HepG2 (cell line): Measurements from ENCODE around the gene ATP1A1. TPM values are rescaled to one million over a fixed set of nuclear protein-coding genes. Genes with fewer than 3 reads are reported as not detected.
A peak's percentile ranks its signal among the peaks of the same experiment; 100 is the strongest.

Experiments used
- BRD4 ChIP-seq: sonication (generic); formaldehyde crosslinking; IDR thresholded peaks from 2 replicates; pipeline ENCODE4 v1.4.0; 2020; ENCODE audit warnings: missing genetic modification reagents
- CHD4 ChIP-seq: fragments of 200-600 bp; sonication (generic); IDR thresholded peaks from 2 replicates; pipeline ENCODE4 v1.7.0; 2017; ENCODE audit warnings: mild to moderate bottlenecking, low read length, borderline replicate concordance
- FOXO1 ChIP-seq: sonication (generic); formaldehyde crosslinking; IDR thresholded peaks from 2 replicates; pipeline ENCODE4 v1.4.0; 2020; ENCODE audit warnings: missing genetic modification reagents
- HMG20B ChIP-seq: conservative IDR thresholded peaks from 2 replicates; pipeline ENCODE4 v1.6.1; 2016; ENCODE audit warnings: missing genetic modification reagents, missing compliant biosample characterization
- HNF4G ChIP-seq, 2 experiments: sonication (generic) in 1 of 2; formaldehyde crosslinking in 1 of 2; IDR thresholded peaks; 2 replicates each; pipeline versions ENCODE4 v1.4.0 to v1.6.1; 2011 to 2020; ENCODE audit warnings: borderline replicate concordance in 2 of 2, low read depth in 2 of 2, mild to moderate bottlenecking in 2 of 2, low read length in 1 of 2, missing genetic modification reagents in 1 of 2, moderate library complexity in 1 of 2
- KMT2B ChIP-seq: IDR thresholded peaks from 2 replicates; pipeline ENCODE4 v1.6.1; 2016; ENCODE audit warnings: missing genetic modification reagents, missing compliant biosample characterization
- MAFG ChIP-seq: sonication (generic); formaldehyde crosslinking; IDR thresholded peaks from 2 replicates; pipeline ENCODE4 v1.5.1; 2020; ENCODE audit warnings: mild to moderate bottlenecking, missing genetic modification reagents
- SP1 ChIP-seq, 2 experiments: fragments of 450-650 bp in 1 of 2; sonication (generic) in 1 of 2; formaldehyde crosslinking in 1 of 2; IDR thresholded peaks; 2 replicates each; pipeline versions ENCODE4 v1.4.0 to v1.6.1; 2016 to 2020; ENCODE audit warnings: missing genetic modification reagents in 1 of 2
- USF2 ChIP-seq, 2 experiments: sonication (generic) in 1 of 2; formaldehyde crosslinking in 1 of 2; IDR thresholded peaks; 2 replicates each; pipeline versions ENCODE4 v1.5.1 to v1.6.1; 2011 to 2020; ENCODE audit warnings: borderline replicate concordance in 1 of 2, low read depth in 1 of 2, low read length in 1 of 2, mild to moderate bottlenecking in 1 of 2, missing genetic modification reagents in 1 of 2, moderate library complexity in 1 of 2
- ZNF281 ChIP-seq: sonication (generic); formaldehyde crosslinking; IDR thresholded peaks from 2 replicates; pipeline ENCODE4 v1.4.0; 2020; ENCODE audit warnings: missing genetic modification reagents, borderline replicate concordance
- ZNF343 ChIP-seq: sonication (generic); formaldehyde crosslinking; IDR thresholded peaks from 2 replicates; pipeline ENCODE4 v1.4.0; 2020; ENCODE audit warnings: mild to moderate bottlenecking, missing genetic modification reagents
- ZNF512 ChIP-seq: sonication (generic); formaldehyde crosslinking; IDR thresholded peaks from 2 replicates; pipeline ENCODE4 v1.4.0; 2020; ENCODE audit warnings: mild to moderate bottlenecking, missing genetic modification reagents
- ZNF609 ChIP-seq: sonication (generic); formaldehyde crosslinking; IDR thresholded peaks from 2 replicates; pipeline ENCODE4 v1.4.0; 2020; ENCODE audit warnings: mild to moderate bottlenecking, missing genetic modification reagents, borderline replicate concordance
- ZNF780A ChIP-seq: sonication (generic); formaldehyde crosslinking; IDR thresholded peaks from 2 replicates; pipeline ENCODE4 v1.8.0; 2022; ENCODE audit warnings: mild to moderate bottlenecking, missing genetic modification reagents, moderate library complexity
- polyA plus RNA-seq, 8 experiments: library from polyadenylated mRNA; depleted of rRNA in 3 of 8; stranded (reverse) in 7 of 8; unstranded in 1 of 8; fragments of >200 nt; fragmentation: Illumina TruSeq in 4 of 8; extraction: Trizol in 4 of 8; gene quantifications; 2 replicates each; pipeline versions ENCODE4 v1.2.1 to v1.2.3, GENCODE V29; 2011 to 2016; ENCODE audit warnings: low read depth in 4 of 8, missing spikeins in 1 of 8, mixed read lengths in 1 of 8; ENCODE audit not compliant: insufficient read depth in 1 of 8
- total RNA-seq, 5 experiments: library from RNA; depleted of rRNA; stranded (reverse); fragments of >200 nt; fragmentation: Illumina TruSeq; extraction: Trizol; gene quantifications; 2 replicates each; pipeline ENCODE4 v1.2.3, GENCODE V29; 2016; ENCODE audit warnings: low read depth in 1 of 5

Gene ATP1A1
- total and polyA plus RNA-seq, 2 of the 13 experiments (the other 11 are each of a cell fraction or from before 2014, with no cell fraction given) = 280 to 705 TPM

- TF ChIP-seq ZNF281 (CRISPR knock-in tag) = peak; percentile 44; the same call in 1 of the 2 replicates
- no peak for TF ChIP-seq ZNF343 (CRISPR knock-in tag)
- TF ChIP-seq USF2 (IDR thresholded peaks at IDR 0.05; ENCODE audit: low read depth, low read length) = no peak
- TF ChIP-seq USF2 (CRISPR knock-in tag; IDR thresholded peaks at IDR 0.05; ENCODE audit: borderline replicate concordance) = peak; percentile 41; the same call in 1 of the 2 replicates
- TF ChIP-seq ZNF780A (CRISPR knock-in tag) = no peak
- TF ChIP-seq ZNF609 (CRISPR knock-in tag) = peak; percentile 66; the same call in 1 of the 2 replicates
- TF ChIP-seq KMT2B (CRISPR knock-in tag) = peak; percentile 90; the same call in 1 of the 2 replicates
- TF ChIP-seq SP1 (IDR thresholded peaks at IDR 0.05) = no peak
- TF ChIP-seq SP1 (CRISPR knock-in tag; IDR thresholded peaks at IDR 0.05) = peak; percentile 63
- TF ChIP-seq HNF4G (IDR thresholded peaks at IDR 0.05; ENCODE audit: borderline replicate concordance, low read depth, low read length) = peak; percentile 26; the same call in 1 of the 2 replicates
- peak; percentile 47; the same call in 1 of the 2 replicates for TF ChIP-seq HNF4G (CRISPR knock-in tag; IDR thresholded peaks at IDR 0.05; ENCODE audit: borderline replicate concordance, low read depth)
- no peak for TF ChIP-seq CHD4
- peak; percentile 94 for TF ChIP-seq BRD4 (CRISPR knock-in tag)
- TF ChIP-seq FOXO1 (CRISPR knock-in tag) = peak; percentile 81
- no peak for TF ChIP-seq ZNF512 (CRISPR knock-in tag)
- TF ChIP-seq MAFG (CRISPR knock-in tag) = no peak
- TF ChIP-seq HMG20B (CRISPR knock-in tag) = no peak; the same call in 1 of the 2 replicates
Measured at GRCh38 chr1:116418091-116418830, 45.2 kb downstream of the ATP1A1 start (continued).
